NB4 (cell line): ENCODE results near the gene DGKI.
"Not testable (repeated sequence)": the region's sequence is repeated elsewhere in the genome, so short reads cannot be mapped to it uniquely, and the experiment has no call there.

Experiments used
- DNase-seq: peaks from one replicate; pipeline ENCODE4 v3.0.0; 2010; ENCODE audit warnings: low read depth
- H3K4me3 ChIP-seq: one replicate; pipeline ENCODE4 v1.5.1; 2011; ENCODE audit warnings: mild to moderate bottlenecking, low read depth, low read length, moderate library complexity
- CTCF ChIP-seq: IDR thresholded peaks from one replicate; pipeline ENCODE4 v1.5.1; 2012; ENCODE audit warnings: low read depth, low read length
- MYC ChIP-seq: IDR thresholded peaks from 2 replicates; pipeline ENCODE4 v1.6.1; 2011; ENCODE audit warnings: low read depth, low read length
- POLR2A ChIP-seq: IDR thresholded peaks from 2 replicates; pipeline ENCODE4 v1.6.1; 2011; ENCODE audit warnings: mild to moderate bottlenecking; ENCODE audit not compliant: insufficient read length; ENCODE audit errors: extremely low read depth
- TF ChIP-seq, protein P1 (sequence below): IDR thresholded peaks from 2 replicates; pipeline ENCODE4 v1.6.1; 2011; ENCODE audit warnings: low read depth, low read length

DGKI gene

GRCh38 chr7:137832382-137832781 is 14.4 kb downstream of the DGKI start:
- TF ChIP-seq, protein P1, sequence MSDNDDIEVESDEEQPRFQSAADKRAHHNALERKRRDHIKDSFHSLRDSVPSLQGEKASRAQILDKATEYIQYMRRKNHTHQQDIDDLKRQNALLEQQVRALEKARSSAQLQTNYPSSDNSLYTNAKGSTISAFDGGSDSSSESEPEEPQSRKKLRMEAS = no peak
- TF ChIP-seq MYC (no peak), POLR2A (no peak), CTCF (no peak)
- no peak for DNase-seq
- H3K4me3 ChIP-seq = no peak overlapping the region

DNA sequence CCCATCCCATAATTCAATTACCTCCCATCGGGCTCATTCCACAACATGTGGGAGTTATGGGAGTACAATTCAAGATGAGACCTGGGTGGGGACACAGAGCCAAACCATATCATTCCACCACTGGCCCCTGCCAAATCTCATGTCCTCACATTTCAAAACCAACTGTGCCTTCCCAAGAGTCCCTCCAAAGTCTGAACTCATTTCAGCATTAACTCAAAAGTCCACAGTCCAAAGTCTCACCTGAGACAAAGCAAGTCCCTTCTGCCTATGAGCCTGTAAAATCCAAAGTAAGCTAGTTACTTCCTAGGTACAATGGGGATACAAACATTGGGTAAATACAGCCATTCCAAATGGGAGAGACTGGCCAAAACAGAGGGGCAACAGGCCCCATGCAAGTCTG is 15.2 kb downstream of the DGKI start:
- DNase-seq, H3K4me3 ChIP-seq: not testable (repeated sequence)

- TF ChIP-seq POLR2A = no peak
- TF ChIP-seq, protein P1 = no peak
- H3K4me3 ChIP-seq = no peak overlapping the region
- no peak for DNase-seq
Measured at GRCh38 chr7:137829337-137829992, 17.3 kb downstream of the DGKI start.

DNA sequence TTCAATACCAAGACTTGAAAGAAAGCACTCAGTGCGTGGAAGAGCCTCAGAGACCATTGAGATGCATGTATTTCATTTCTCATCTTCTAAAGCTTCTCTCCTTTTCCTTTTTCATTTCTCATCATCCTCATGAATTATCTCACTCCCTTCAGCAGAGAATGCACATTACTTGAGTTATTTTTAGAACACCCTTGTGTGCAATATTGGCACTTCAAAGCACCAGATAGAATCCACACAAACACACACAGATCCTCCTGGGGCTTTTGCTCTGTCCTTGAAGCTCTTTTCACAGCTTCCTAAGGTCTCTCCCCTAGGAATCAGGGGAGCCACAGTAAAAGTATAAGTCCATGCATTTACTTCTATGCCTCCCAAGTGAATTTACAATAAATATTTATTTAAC is 18.3 kb downstream of the DGKI start:
- TF ChIP-seq POLR2A (no peak), MYC (no peak)
- no peak for DNase-seq
- H3K4me3 ChIP-seq = no peak overlapping the region

DNA sequence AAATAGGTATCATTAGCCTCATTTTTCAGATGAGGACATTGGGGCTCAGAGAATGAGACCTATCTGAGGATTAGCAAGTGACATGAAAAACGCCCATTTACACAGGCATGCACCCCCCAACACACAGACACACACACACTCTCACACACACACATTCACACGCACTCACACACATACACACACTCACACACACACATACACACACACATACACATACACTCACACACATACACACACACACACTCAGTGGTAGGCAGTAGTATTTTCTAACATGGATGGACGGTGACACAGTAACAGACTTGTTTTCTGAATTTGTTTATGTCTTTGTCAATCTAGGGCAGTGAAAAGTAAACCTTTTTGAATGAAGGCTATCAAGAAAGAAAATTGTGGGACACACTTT is 21.3 kb downstream of the DGKI start:
- TF ChIP-seq, protein P1 = no peak
- TF ChIP-seq MYC (no peak), POLR2A (no peak), CTCF (no peak)
- no peak for DNase-seq
- no peak overlapping the region for H3K4me3 ChIP-seq

DNA sequence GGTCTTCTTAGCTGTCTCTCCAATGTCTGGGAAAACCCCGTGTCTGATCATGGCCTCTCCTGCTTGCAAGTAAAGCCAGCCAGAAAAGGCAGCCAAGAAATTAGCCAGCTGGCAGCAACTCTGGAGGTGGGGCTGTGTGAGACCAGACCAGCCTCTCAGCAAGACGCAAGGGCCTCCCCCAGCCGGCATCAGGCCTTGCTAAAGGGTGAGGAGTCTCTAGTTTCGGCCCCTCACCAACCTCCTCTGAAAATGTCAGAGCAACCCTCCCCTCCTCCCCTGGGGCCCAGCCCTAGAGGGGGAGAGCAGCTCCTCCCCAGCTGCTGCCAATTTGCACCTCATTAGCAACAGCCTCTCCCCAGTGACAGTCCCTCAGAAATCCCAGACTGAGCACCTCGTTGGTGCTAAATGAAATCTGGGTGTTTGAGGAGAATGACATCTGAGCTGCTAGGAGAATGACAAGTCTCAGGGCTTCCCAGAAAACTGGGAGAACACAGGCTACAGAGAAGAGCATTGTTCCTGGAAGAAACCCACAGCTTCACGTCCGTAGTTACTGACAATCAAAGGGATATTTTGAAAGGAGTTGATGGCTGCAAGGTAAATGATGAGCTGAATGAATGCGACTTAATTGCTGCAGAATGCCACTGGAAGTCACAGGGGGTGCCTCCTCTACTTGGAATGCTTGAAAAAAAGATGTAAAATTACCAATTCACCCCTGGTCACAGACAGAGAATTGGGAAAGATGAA is 25.9 kb downstream of the DGKI start:
- TF ChIP-seq MYC = no peak
- TF ChIP-seq, protein P1 = no peak
- no peak for TF ChIP-seq POLR2A
- TF ChIP-seq CTCF = no peak
- DNase-seq = no peak
- H3K4me3 ChIP-seq = no peak overlapping the region

- no peak for DNase-seq
- no peak for TF ChIP-seq CTCF
- no peak for TF ChIP-seq POLR2A
- TF ChIP-seq MYC = no peak
Measured at GRCh38 chr7:137820156-137820555, 26.6 kb downstream of the DGKI start.

More at GRCh38 chr7:137820156-137820555, 26.6 kb downstream of the DGKI start:
- H3K4me3 ChIP-seq = no peak overlapping the region
